Hepatocyte (in vitro differentiated cells): ENCODE measurements around the gene FERMT3. TPM values are rescaled to one million over a fixed set of nuclear protein-coding genes. Genes with fewer than 3 reads are reported as not detected.

ENCODE experiments used
- DNase-seq: peaks from one replicate; pipeline ENCODE4 v3.0.0-alpha.2; 2016; ENCODE audit warnings: low spot score
- H2AFZ ChIP-seq: fragments of 200-600 bp; sonication (generic); 2 replicates; pipeline ENCODE4 v1.6.0; 2016; ENCODE audit warnings: antibody characterized with exemption, mild to moderate bottlenecking
- H3K27ac ChIP-seq: fragments of 200-600 bp; sonication (generic); 2 replicates; pipeline ENCODE4 v1.5.1; 2016; ENCODE audit warnings: mild to moderate bottlenecking
- H3K27me3 ChIP-seq: fragments of 200-600 bp; sonication (generic); 2 replicates; pipeline ENCODE4 v1.6.1; 2016
- H3K36me3 ChIP-seq: fragments of 200-600 bp; sonication (generic); replicated peaks from 2 replicates; pipeline ENCODE4 v1.5.1; 2016; ENCODE audit warnings: low read depth; ENCODE audit not compliant: insufficient read depth
- H3K4me1 ChIP-seq: fragments of 200-600 bp; sonication (generic); 2 replicates; pipeline ENCODE4 v1.5.1; 2016; ENCODE audit warnings: mild to moderate bottlenecking, moderate library complexity; ENCODE audit not compliant: insufficient read depth
- H3K4me2 ChIP-seq: fragments of 200-600 bp; sonication (generic); 2 replicates; pipeline ENCODE4 v1.6.0; 2016
- H3K4me3 ChIP-seq: fragments of 200-600 bp; sonication (generic); 2 replicates; pipeline ENCODE4 v1.5.1; 2016; ENCODE audit warnings: mild to moderate bottlenecking
- H3K79me2 ChIP-seq: fragments of 200-600 bp; sonication (generic); 2 replicates; pipeline ENCODE4 v1.6.0; 2017; ENCODE audit warnings: mild to moderate bottlenecking
- H3K9me2 ChIP-seq: fragments of 200-600 bp; sonication (generic); replicated peaks from 2 replicates; pipeline ENCODE4 v1.6.0; 2017; ENCODE audit warnings: mild to moderate bottlenecking; ENCODE audit not compliant: insufficient read depth
- H3K9me3 ChIP-seq: fragments of 200-600 bp; sonication (generic); 2 replicates; pipeline ENCODE4 v1.5.1; 2016; ENCODE audit warnings: low read depth, mild to moderate bottlenecking
- H4K20me1 ChIP-seq: fragments of 200-600 bp; sonication (generic); 2 replicates; pipeline ENCODE4 v1.6.0; 2016; ENCODE audit warnings: mild to moderate bottlenecking; ENCODE audit not compliant: insufficient read depth, poor library complexity, severe bottlenecking
- CTCF ChIP-seq: fragments of 200-600 bp; sonication (generic); IDR thresholded peaks from 2 replicates; pipeline ENCODE4 v1.5.1; 2016; ENCODE audit warnings: antibody characterized with exemption, mild to moderate bottlenecking; ENCODE audit not compliant: poor library complexity
- EZH2 ChIP-seq: fragments of 200-600 bp; sonication (generic); IDR thresholded peaks from 2 replicates; pipeline ENCODE4 v1.6.1; 2016; ENCODE audit warnings: antibody characterized with exemption, mild to moderate bottlenecking, borderline replicate concordance
- EZH2phosphoT487 ChIP-seq: fragments of 200-600 bp; sonication (generic); IDR thresholded peaks from one replicate; pipeline ENCODE4 v1.6.1; 2018; ENCODE audit warnings: antibody characterized with exemption, mild to moderate bottlenecking, low read depth, moderate library complexity; ENCODE audit not compliant: unreplicated experiment, severe bottlenecking
- WGBS: methylation state at CpG from one replicate; pipeline ENCODE4 v1.1.6; 2016; ENCODE audit warnings: low lambda C conversion rate; ENCODE audit errors: missing lambda C conversion rate; 5-methylcytosine and 5-hydroxymethylcytosine counted together
- polyA plus RNA-seq: library from polyadenylated mRNA; unstranded; fragments of >200 nt; fragmentation: Nextera tagmentation; extraction: Ambion mirVana; gene quantifications from 2 replicates; pipeline ENCODE4 v1.2.1, GENCODE V29; 2016
- total RNA-seq: library from RNA; depleted of rRNA; stranded (reverse); fragments of >200 nt; gene quantifications from 2 replicates; pipeline ENCODE4 v1.2.3, GENCODE V29; 2014

The FERMT3 gene
- total and polyA plus RNA-seq, 2 experiments from 2014 or later = 1.6 TPM; not detected in 1

GRCh38 chr11:64203421-64204079 lies 3.0 kb upstream of the FERMT3 start:
- H3K36me3 ChIP-seq = no peaks in the 10 kb centered on the region
- no peaks in the 10 kb centered on the region for H3K9me2 ChIP-seq
- H3K4me2 ChIP-seq = no peak overlapping the region
- no peak overlapping the region for H3K4me3 ChIP-seq
- no peaks in the 10 kb centered on the region for H3K27me3 ChIP-seq
- H3K9me3 ChIP-seq = no peaks in the 10 kb centered on the region
- WGBS = 96% methylated on average over 27 of the region's 27 CpGs
- H4K20me1 ChIP-seq = no peaks in the 10 kb centered on the region
- DNase-seq = no peak
- H2AFZ ChIP-seq = no peak overlapping the region
- no peak overlapping the region for H3K27ac ChIP-seq
- no peaks in the 10 kb centered on the region for H3K4me1 ChIP-seq
- H3K79me2 ChIP-seq = no peaks in the 10 kb centered on the region
- TF ChIP-seq EZH2phosphoT487 (no peak), EZH2 (no peak), CTCF (no peak)

- no peak for DNase-seq
- no peak overlapping the region for H3K4me3 ChIP-seq
- H4K20me1 ChIP-seq = no peaks in the 10 kb centered on the region
- no peaks in the 10 kb centered on the region for H3K4me1 ChIP-seq
- H3K4me2 ChIP-seq = no peak overlapping the region
- H3K79me2 ChIP-seq = no peaks in the 10 kb centered on the region
- H3K36me3 ChIP-seq = no peaks in the 10 kb centered on the region
- no peaks in the 10 kb centered on the region for H3K9me3 ChIP-seq
- H3K27ac ChIP-seq = no peak overlapping the region
- no peak for TF ChIP-seq EZH2phosphoT487
- no peak for TF ChIP-seq CTCF
- TF ChIP-seq EZH2 = no peak
- H3K27me3 ChIP-seq = no peaks in the 10 kb centered on the region
- H3K9me2 ChIP-seq = no peaks in the 10 kb centered on the region
- no peak overlapping the region for H2AFZ ChIP-seq
- WGBS = 91% methylated on average over 15 of the region's 16 CpGs
Measured at GRCh38 chr11:64204080-64204440, 2.5 kb upstream of the FERMT3 start.

DNA sequence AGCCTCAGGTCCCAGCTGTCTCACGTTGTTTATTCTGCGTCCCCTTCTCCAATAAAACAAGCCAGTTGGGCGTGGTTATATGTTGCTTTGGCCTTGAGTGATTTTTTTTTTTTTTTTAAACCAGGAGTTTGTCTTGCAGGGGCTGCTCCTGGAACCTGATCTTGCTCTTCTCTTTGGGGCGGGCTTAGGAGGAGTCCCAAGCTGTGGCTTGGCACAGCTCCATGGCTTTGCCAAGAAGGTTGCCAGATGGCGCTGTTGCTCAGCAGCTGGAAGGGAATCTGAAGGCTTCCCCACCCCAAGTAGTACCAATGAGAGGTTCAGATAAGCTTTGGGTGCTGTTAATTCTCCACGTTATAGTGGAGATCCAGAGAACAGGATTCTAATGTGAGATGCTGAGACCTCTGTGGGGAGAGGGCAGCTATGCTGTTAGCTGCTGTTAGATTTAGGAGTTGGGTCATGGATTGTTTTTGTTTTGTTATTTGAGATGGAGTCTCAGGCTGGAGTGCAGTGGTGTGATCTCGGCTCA lies 2.0 kb upstream of the FERMT3 start:
- Histone ChIP-seq H3K4me1 (no peaks in the 10 kb centered on the region), H3K79me2 (no peaks in the 10 kb centered on the region)

More for the DNA sequence above, 2.0 kb upstream of the FERMT3 start:
- H3K36me3 ChIP-seq = no peaks in the 10 kb centered on the region
- no peaks in the 10 kb centered on the region for H4K20me1 ChIP-seq
- no peak overlapping the region for H3K4me2 ChIP-seq
- no peaks in the 10 kb centered on the region for H3K9me3 ChIP-seq
- H3K27me3 ChIP-seq = no peaks in the 10 kb centered on the region
- no peak overlapping the region for H3K4me3 ChIP-seq
- peak overlapping the region; percentile 12 for H3K27ac ChIP-seq
- no peak for TF ChIP-seq EZH2
- TF ChIP-seq CTCF = peak; percentile 66
- peak; percentile 90 for DNase-seq
- 62% methylated on average over 7 of the region's 7 CpGs for WGBS
- H2AFZ ChIP-seq = no peak overlapping the region
- H3K9me2 ChIP-seq = no peaks in the 10 kb centered on the region
